ENCODE measurements around the gene DUSP14. TPM values are rescaled to one million over a fixed set of nuclear protein-coding genes. Genes with fewer than 3 reads are reported as not detected.

Gene DUSP14
- total RNA-seq, 1 experiment from 2014 or later = 22.4 TPM

DNA sequence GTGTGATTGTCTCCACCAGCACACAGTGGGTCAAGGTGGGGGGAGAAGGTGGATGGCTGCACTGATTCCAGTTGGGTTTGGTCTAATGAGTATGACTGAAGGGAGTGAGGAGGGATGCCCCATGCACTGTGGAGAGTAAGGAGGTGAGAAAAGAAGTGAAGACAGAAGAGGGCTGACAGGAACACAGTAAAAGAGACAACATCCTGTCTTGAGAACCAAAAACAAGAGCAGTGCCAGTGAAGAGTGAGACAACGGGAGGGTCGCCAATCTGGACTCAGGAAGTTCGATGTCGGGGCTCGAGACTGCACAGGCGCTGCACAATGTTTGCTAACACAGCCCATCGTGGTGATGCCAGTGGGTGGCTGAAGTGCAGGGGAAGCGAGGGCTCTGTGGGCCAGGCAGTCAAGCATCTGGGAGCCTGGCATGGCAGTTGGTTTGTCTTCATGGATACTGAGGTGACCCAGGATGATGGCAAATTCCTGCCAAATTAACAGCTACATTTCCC is 34.1 kb downstream of the DUSP14 start:
- ChIA-PET CTCF (interaction anchor here (1.0 kb wide), 1 partner anchor 46 kb away, joined by 3 read pairs; no protein-coding TSS in a partner anchor), POLR2A (no interaction called here)
- Mint-ChIP-seq H3K4me3 (no peak overlapping the region), H3K27ac (no peak overlapping the region), H3K27me3 (ENCODE audit: low read depth) (no peaks in the 10 kb centered on the region; the same call in 1 of the 2 replicates), H3K9me3 (no peaks in the 10 kb centered on the region), H3K36me3 (peaks cover 13% of the 10 kb centered on the region), H3K4me1 (no peaks in the 10 kb centered on the region)
- ATAC-seq = no peak
- no peak for DNase-seq (ENCODE audit: low spot score)
- no peak for TF ChIP-seq CBFB (CRISPR knock-in tag; IDR thresholded peaks at IDR 0.05; ENCODE audit: low read depth)
- TF ChIP-seq, protein P1, sequence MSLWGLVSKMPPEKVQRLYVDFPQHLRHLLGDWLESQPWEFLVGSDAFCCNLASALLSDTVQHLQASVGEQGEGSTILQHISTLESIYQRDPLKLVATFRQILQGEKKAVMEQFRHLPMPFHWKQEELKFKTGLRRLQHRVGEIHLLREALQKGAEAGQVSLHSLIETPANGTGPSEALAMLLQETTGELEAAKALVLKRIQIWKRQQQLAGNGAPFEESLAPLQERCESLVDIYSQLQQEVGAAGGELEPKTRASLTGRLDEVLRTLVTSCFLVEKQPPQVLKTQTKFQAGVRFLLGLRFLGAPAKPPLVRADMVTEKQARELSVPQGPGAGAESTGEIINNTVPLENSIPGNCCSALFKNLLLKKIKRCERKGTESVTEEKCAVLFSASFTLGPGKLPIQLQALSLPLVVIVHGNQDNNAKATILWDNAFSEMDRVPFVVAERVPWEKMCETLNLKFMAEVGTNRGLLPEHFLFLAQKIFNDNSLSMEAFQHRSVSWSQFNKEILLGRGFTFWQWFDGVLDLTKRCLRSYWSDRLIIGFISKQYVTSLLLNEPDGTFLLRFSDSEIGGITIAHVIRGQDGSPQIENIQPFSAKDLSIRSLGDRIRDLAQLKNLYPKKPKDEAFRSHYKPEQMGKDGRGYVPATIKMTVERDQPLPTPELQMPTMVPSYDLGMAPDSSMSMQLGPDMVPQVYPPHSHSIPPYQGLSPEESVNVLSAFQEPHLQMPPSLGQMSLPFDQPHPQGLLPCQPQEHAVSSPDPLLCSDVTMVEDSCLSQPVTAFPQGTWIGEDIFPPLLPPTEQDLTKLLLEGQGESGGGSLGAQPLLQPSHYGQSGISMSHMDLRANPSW (CRISPR knock-in tag; conservative IDR thresholded peaks at IDR 0.05; ENCODE audit: low read depth) = no peak
- no peak for TF ChIP-seq ATF2 (CRISPR knock-in tag; IDR thresholded peaks at IDR 0.05; ENCODE audit: borderline replicate concordance, low read depth)
- no peak for TF ChIP-seq GRHL2 (CRISPR knock-in tag; IDR thresholded peaks at IDR 0.05; ENCODE audit: insufficient replicate concordance, severe bottlenecking)
- no peak for TF ChIP-seq ZSCAN18 (CRISPR knock-in tag; IDR thresholded peaks at IDR 0.05)
- no peak for TF ChIP-seq ETV6 (CRISPR knock-in tag; IDR thresholded peaks at IDR 0.05)
- TF ChIP-seq ZBTB21 (CRISPR knock-in tag; IDR thresholded peaks at IDR 0.05; ENCODE audit: borderline replicate concordance) = no peak
- TF ChIP-seq, protein P2, sequence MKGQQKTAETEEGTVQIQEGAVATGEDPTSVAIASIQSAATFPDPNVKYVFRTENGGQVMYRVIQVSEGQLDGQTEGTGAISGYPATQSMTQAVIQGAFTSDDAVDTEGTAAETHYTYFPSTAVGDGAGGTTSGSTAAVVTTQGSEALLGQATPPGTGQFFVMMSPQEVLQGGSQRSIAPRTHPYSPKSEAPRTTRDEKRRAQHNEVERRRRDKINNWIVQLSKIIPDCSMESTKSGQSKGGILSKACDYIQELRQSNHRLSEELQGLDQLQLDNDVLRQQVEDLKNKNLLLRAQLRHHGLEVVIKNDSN (CRISPR knock-in tag; IDR thresholded peaks at IDR 0.05) = no peak
- TF ChIP-seq FOXJ3 (CRISPR knock-in tag; IDR thresholded peaks at IDR 0.05; ENCODE audit: borderline replicate concordance) = no peak

DNA sequence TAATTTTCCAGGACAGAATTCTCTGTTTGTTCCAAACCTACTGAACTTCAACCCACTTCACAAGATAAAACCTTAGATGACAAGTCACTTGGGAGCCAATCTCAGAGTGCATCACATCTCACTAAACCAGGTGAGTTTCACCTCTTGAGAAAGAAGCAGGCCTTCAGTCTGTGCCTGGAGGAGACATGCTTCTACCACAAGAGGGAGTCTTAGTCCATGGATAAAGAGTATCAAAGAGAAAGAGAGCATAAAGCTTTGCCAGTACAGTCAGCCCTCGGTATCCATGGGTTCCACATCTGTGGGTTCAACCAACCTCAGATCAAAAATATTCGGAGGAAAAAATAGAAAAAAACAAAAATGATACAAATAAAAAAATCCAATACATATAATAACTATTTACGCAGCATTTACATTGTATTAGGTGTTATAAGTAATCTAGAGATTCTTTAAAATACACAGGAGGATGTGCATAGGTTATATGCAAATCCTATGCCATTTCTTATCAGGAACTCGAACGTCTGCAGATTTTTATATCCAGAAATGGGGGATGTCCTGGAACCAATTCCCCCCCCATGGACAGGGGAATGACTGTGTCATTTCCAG is 37.7 kb downstream of the DUSP14 start:
- H3K4me3 Mint-ChIP-seq = no peak overlapping the region
- H3K9me3 Mint-ChIP-seq = no peaks in the 10 kb centered on the region
- ChIA-PET POLR2A (interaction anchor here (0.7 kb wide), 1 partner anchor 85 kb away, joined by 3 read pairs; no protein-coding TSS in a partner anchor), CTCF (interaction anchor here (0.6 to 2.0 kb wide), 24 partner anchors 11 to 317 kb away, joined by 3 to 21 read pairs (median 4); partner anchors contain the start of gene SYNRG)
- peak overlapping the region; percentile 26; the same call in 1 of the 2 replicates for H3K27ac Mint-ChIP-seq
- no peaks in the 10 kb centered on the region for H3K4me1 Mint-ChIP-seq
- DNase-seq (ENCODE audit: low spot score) = no peak
- peak; percentile 92 for ATAC-seq
- peaks cover 9% of the 10 kb centered on the region for H3K36me3 Mint-ChIP-seq
- H3K27me3 Mint-ChIP-seq (ENCODE audit: low read depth) = no peaks in the 10 kb centered on the region; the same call in 1 of the 2 replicates
- TF ChIP-seq, protein P3, sequence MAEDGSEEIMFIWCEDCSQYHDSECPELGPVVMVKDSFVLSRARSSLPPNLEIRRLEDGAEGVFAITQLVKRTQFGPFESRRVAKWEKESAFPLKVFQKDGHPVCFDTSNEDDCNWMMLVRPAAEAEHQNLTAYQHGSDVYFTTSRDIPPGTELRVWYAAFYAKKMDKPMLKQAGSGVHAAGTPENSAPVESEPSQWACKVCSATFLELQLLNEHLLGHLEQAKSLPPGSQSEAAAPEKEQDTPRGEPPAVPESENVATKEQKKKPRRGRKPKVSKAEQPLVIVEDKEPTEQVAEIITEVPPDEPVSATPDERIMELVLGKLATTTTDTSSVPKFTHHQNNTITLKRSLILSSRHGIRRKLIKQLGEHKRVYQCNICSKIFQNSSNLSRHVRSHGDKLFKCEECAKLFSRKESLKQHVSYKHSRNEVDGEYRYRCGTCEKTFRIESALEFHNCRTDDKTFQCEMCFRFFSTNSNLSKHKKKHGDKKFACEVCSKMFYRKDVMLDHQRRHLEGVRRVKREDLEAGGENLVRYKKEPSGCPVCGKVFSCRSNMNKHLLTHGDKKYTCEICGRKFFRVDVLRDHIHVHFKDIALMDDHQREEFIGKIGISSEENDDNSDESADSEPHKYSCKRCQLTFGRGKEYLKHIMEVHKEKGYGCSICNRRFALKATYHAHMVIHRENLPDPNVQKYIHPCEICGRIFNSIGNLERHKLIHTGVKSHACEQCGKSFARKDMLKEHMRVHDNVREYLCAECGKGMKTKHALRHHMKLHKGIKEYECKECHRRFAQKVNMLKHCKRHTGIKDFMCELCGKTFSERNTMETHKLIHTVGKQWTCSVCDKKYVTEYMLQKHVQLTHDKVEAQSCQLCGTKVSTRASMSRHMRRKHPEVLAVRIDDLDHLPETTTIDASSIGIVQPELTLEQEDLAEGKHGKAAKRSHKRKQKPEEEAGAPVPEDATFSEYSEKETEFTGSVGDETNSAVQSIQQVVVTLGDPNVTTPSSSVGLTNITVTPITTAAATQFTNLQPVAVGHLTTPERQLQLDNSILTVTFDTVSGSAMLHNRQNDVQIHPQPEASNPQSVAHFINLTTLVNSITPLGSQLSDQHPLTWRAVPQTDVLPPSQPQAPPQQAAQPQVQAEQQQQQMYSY (CRISPR knock-in tag; IDR thresholded peaks at IDR 0.05) = no peak
- TF ChIP-seq, protein P4, sequence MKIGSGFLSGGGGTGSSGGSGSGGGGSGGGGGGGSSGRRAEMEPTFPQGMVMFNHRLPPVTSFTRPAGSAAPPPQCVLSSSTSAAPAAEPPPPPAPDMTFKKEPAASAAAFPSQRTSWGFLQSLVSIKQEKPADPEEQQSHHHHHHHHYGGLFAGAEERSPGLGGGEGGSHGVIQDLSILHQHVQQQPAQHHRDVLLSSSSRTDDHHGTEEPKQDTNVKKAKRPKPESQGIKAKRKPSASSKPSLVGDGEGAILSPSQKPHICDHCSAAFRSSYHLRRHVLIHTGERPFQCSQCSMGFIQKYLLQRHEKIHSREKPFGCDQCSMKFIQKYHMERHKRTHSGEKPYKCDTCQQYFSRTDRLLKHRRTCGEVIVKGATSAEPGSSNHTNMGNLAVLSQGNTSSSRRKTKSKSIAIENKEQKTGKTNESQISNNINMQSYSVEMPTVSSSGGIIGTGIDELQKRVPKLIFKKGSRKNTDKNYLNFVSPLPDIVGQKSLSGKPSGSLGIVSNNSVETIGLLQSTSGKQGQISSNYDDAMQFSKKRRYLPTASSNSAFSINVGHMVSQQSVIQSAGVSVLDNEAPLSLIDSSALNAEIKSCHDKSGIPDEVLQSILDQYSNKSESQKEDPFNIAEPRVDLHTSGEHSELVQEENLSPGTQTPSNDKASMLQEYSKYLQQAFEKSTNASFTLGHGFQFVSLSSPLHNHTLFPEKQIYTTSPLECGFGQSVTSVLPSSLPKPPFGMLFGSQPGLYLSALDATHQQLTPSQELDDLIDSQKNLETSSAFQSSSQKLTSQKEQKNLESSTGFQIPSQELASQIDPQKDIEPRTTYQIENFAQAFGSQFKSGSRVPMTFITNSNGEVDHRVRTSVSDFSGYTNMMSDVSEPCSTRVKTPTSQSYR (CRISPR knock-in tag; IDR thresholded peaks at IDR 0.05) = no peak
- TF ChIP-seq, protein P5, sequence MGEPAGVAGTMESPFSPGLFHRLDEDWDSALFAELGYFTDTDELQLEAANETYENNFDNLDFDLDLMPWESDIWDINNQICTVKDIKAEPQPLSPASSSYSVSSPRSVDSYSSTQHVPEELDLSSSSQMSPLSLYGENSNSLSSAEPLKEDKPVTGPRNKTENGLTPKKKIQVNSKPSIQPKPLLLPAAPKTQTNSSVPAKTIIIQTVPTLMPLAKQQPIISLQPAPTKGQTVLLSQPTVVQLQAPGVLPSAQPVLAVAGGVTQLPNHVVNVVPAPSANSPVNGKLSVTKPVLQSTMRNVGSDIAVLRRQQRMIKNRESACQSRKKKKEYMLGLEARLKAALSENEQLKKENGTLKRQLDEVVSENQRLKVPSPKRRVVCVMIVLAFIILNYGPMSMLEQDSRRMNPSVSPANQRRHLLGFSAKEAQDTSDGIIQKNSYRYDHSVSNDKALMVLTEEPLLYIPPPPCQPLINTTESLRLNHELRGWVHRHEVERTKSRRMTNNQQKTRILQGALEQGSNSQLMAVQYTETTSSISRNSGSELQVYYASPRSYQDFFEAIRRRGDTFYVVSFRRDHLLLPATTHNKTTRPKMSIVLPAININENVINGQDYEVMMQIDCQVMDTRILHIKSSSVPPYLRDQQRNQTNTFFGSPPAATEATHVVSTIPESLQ (CRISPR knock-in tag; IDR thresholded peaks at IDR 0.05) = no peak
- peak; percentile 47 for TF ChIP-seq CTCF (IDR thresholded peaks at IDR 0.05)

Data from WTC11 (cell line).